WTC11 (cell line): ENCODE results near the gene SAP30BP. TPM values are rescaled to one million over a fixed set of nuclear protein-coding genes. Genes with fewer than 3 reads are reported as not detected.

ENCODE experiments used
- ATAC-seq: fragments of 200-7000 bp; cut with Tn5 transposase; 2 replicates; pipeline ENCODE4 v1.10.0; 2021; ENCODE audit warnings: mild to moderate bottlenecking, moderate library complexity
- CTCF ChIA-PET: fragments of 300-600 bp; sonication (Branson Sonifier 250); formaldehyde crosslinking; loops from one replicate; lab custom pipeline; 2021; ENCODE audit warnings: antibody characterized with exemption; lab: Charles Lee
- POLR2A ChIA-PET: fragments of 350-600 bp; sonication (Branson Sonifier 250); formaldehyde crosslinking; loops from one replicate; lab custom pipeline; 2021; ENCODE audit warnings: antibody characterized with exemption; lab: Charles Lee
- DNase-seq: peaks from one replicate; pipeline ENCODE4 v3.0.0; 2021; ENCODE audit warnings: low spot score
- H3K27ac Mint-ChIP-seq: 2 replicates; pipeline ENCODE4 v1.8.0; 2021; ENCODE audit warnings: mixed read lengths
- H3K27me3 Mint-ChIP-seq: 2 replicates; pipeline ENCODE4 v1.8.0; 2021; ENCODE audit warnings: low read depth, mild to moderate bottlenecking, moderate library complexity, mixed read lengths
- H3K36me3 Mint-ChIP-seq: 2 replicates; pipeline ENCODE4 v1.8.0; 2021; ENCODE audit warnings: mixed read lengths
- H3K4me1 Mint-ChIP-seq: 2 replicates; pipeline ENCODE4 v1.8.0; 2022; ENCODE audit warnings: mixed read lengths
- H3K4me3 Mint-ChIP-seq: 2 replicates; pipeline ENCODE4 v1.8.0; 2021; ENCODE audit warnings: mild to moderate bottlenecking, moderate library complexity, mixed read lengths
- H3K9me3 Mint-ChIP-seq: 2 replicates; pipeline ENCODE4 v1.8.0; 2021; ENCODE audit warnings: mixed read lengths
- ATF3 ChIP-seq: sonication (generic); formaldehyde crosslinking; conservative IDR thresholded peaks from 2 replicates; pipeline ENCODE4 v1.8.1; 2022; ENCODE audit warnings: mild to moderate bottlenecking, missing genetic modification reagents
- CREB1 ChIP-seq: sonication (generic); formaldehyde crosslinking; IDR thresholded peaks from 2 replicates; pipeline ENCODE4 v1.8.0; 2023; ENCODE audit warnings: mild to moderate bottlenecking, missing genetic modification reagents
- EMX1 ChIP-seq: fragments of 250-450 bp; sonication (Bioruptor Pico); IDR thresholded peaks from 2 replicates; pipeline ENCODE4 v1.8.0; 2021; ENCODE audit warnings: mild to moderate bottlenecking
- ERG ChIP-seq: fragments of 250-450 bp; sonication (Bioruptor Pico); IDR thresholded peaks from 2 replicates; pipeline ENCODE4 v1.8.0; 2021; ENCODE audit warnings: mild to moderate bottlenecking
- GTF2I ChIP-seq: fragments of 250-450 bp; sonication (Bioruptor Pico); conservative IDR thresholded peaks from 2 replicates; pipeline ENCODE4 v1.4.0; 2021; ENCODE audit warnings: mild to moderate bottlenecking
- MLX ChIP-seq: sonication (generic); formaldehyde crosslinking; IDR thresholded peaks from 2 replicates; pipeline ENCODE4 v1.8.1; 2023; ENCODE audit warnings: mild to moderate bottlenecking, missing genetic modification reagents, moderate library complexity
- MXD4 ChIP-seq: fragments of 250-450 bp; sonication (Bioruptor Pico); IDR thresholded peaks from 2 replicates; pipeline ENCODE4 v1.8.0; 2021; ENCODE audit warnings: mild to moderate bottlenecking, moderate library complexity, borderline replicate concordance
- NFATC4 ChIP-seq: fragments of 250-450 bp; sonication (Bioruptor Pico); IDR thresholded peaks from 2 replicates; pipeline ENCODE4 v1.9.0; 2021; ENCODE audit warnings: mild to moderate bottlenecking
- NR3C1 ChIP-seq: sonication (generic); formaldehyde crosslinking; conservative IDR thresholded peaks from 2 replicates; pipeline ENCODE4 v1.8.1; 2023; ENCODE audit warnings: low read depth, mild to moderate bottlenecking, missing genetic modification reagents
- SMAD3 ChIP-seq: sonication (generic); formaldehyde crosslinking; IDR thresholded peaks from 2 replicates; pipeline ENCODE4 v1.8.0; 2022; ENCODE audit warnings: missing genetic modification reagents, mild to moderate bottlenecking, borderline replicate concordance
- TEAD4 ChIP-seq: sonication (generic); formaldehyde crosslinking; IDR thresholded peaks from 2 replicates; pipeline ENCODE4 v1.8.0; 2022; ENCODE audit warnings: mild to moderate bottlenecking, missing genetic modification reagents
- ZBTB43 ChIP-seq: sonication (generic); formaldehyde crosslinking; IDR thresholded peaks from 2 replicates; pipeline ENCODE4 v1.8.1; 2023; ENCODE audit warnings: mild to moderate bottlenecking, missing genetic modification reagents
- ZNF263 ChIP-seq: sonication (generic); formaldehyde crosslinking; IDR thresholded peaks from 2 replicates; pipeline ENCODE4 v1.8.1; 2022; ENCODE audit warnings: low read depth, mild to moderate bottlenecking, moderate library complexity, missing genetic modification reagents
- ZNF416 ChIP-seq: fragments of 250-450 bp; sonication (Bioruptor Pico); IDR thresholded peaks from 2 replicates; pipeline ENCODE4 v1.9.0; 2021; ENCODE audit warnings: mild to moderate bottlenecking, inconsistent platforms
- ZNF425 ChIP-seq: fragments of 250-450 bp; sonication (Bioruptor Pico); conservative IDR thresholded peaks from 2 replicates; pipeline ENCODE4 v1.9.0; 2021; ENCODE audit warnings: mild to moderate bottlenecking
- ZNF512 ChIP-seq: sonication (generic); formaldehyde crosslinking; IDR thresholded peaks from 2 replicates; pipeline ENCODE4 v1.8.1; 2022; ENCODE audit warnings: missing genetic modification reagents, borderline replicate concordance
- ZNF671 ChIP-seq: fragments of 250-450 bp; sonication (Bioruptor Pico); IDR thresholded peaks from 2 replicates; pipeline ENCODE4 v1.8.0; 2021; ENCODE audit warnings: mild to moderate bottlenecking
- total RNA-seq: library from RNA; stranded (reverse); gene quantifications from 3 replicates; pipeline ENCODE4 v1.2.3, GENCODE V29; 2021

Gene SAP30BP
- total RNA-seq, 1 experiment from 2014 or later = 86.8 TPM

GRCh38 chr17:75706042-75706728, 39.0 kb downstream of the SAP30BP start:
- DNase-seq (no peak), ATAC-seq (no peak)
- Mint-ChIP-seq H3K27me3 (no peaks in the 10 kb centered on the region), H3K4me3 (no peak overlapping the region), H3K27ac (no peak overlapping the region), H3K4me1 (no peaks in the 10 kb centered on the region), H3K36me3 (peaks cover 36% of the 10 kb centered on the region), H3K9me3 (no peaks in the 10 kb centered on the region)
- ChIA-PET CTCF (interaction anchor here (0.8 to 1.9 kb wide), 6 partner anchors 15 to 105 kb away, joined by 3 to 12 read pairs (median 3); partner anchors contain the start of genes ITGB4 and SMIM5), POLR2A (no interaction called here)
- no peak for TF ChIP-seq MLX (CRISPR knock-in tag)
- TF ChIP-seq ERG (CRISPR knock-in tag) = no peak
- TF ChIP-seq ZNF425 = no peak
- TF ChIP-seq ZNF263 (CRISPR knock-in tag) = no peak
- no peak for TF ChIP-seq ZNF416 (CRISPR knock-in tag)
- no peak for TF ChIP-seq NR3C1 (CRISPR knock-in tag)

- no peaks in the 10 kb centered on the region for H3K9me3 Mint-ChIP-seq
- POLR2A ChIA-PET = no interaction called here
- peak overlapping the region; percentile 11; the same call in 1 of the 2 replicates for H3K27ac Mint-ChIP-seq
- TF ChIP-seq ZNF512 (CRISPR knock-in tag) = no peak
- no peak for TF ChIP-seq NFATC4
- TF ChIP-seq ZBTB43 (CRISPR knock-in tag) = no peak
- no peak for TF ChIP-seq TEAD4 (CRISPR knock-in tag)
- TF ChIP-seq, all 79 proteins: peak for 0
- CTCF ChIA-PET = interaction anchor here (0.8 to 1.9 kb wide), 6 partner anchors 14 to 106 kb away, joined by 3 to 12 read pairs (median 3); partner anchors contain the start of genes ITGB4 and SMIM5
- no peak overlapping the region for H3K4me3 Mint-ChIP-seq
- no peak for DNase-seq
- no peak for ATAC-seq
- H3K36me3 Mint-ChIP-seq = peaks cover 27% of the 10 kb centered on the region
- no peaks in the 10 kb centered on the region for H3K4me1 Mint-ChIP-seq
- no peaks in the 10 kb centered on the region for H3K27me3 Mint-ChIP-seq
Measured at GRCh38 chr17:75707079-75707571, 40.0 kb downstream of the SAP30BP start.

GRCh38 chr17:75712446-75712845, 45.3 kb downstream of the SAP30BP start:
- Mint-ChIP-seq H3K9me3 (no peaks in the 10 kb centered on the region), H3K4me1 (no peaks in the 10 kb centered on the region), H3K27ac (no peak overlapping the region), H3K27me3 (no peaks in the 10 kb centered on the region), H3K36me3 (peaks cover under 1% of the 10 kb centered on the region; the same call in 1 of the 2 replicates), H3K4me3 (no peak overlapping the region)
- ATAC-seq (no peak), DNase-seq (no peak)
- POLR2A ChIA-PET = no interaction called here
- CTCF ChIA-PET = interaction anchor here (0.8 to 2.6 kb wide), 4 partner anchors 9 to 111 kb away, joined by 3 to 10 read pairs (median 5); partner anchors contain the start of genes ITGB4 and SMIM5
- TF ChIP-seq MXD4 (CRISPR knock-in tag) (no peak), GTF2I (CRISPR knock-in tag) (no peak), SMAD3 (CRISPR knock-in tag) (no peak), EMX1 (no peak), ATF3 (no peak), CREB1 (no peak), ZNF671 (CRISPR knock-in tag) (no peak)
